ENCODE data around the gene CEACAM6.
A peak's percentile ranks its signal among the peaks of the same experiment; 100 is the strongest.

The CEACAM6 gene

GRCh38 chr19:41821003-41821735 lies 65.8 kb downstream of the CEACAM6 start:
- H3K4me1 ChIP-seq (ENCODE audit: control extremely low read depth in 1 of 4, control insufficient read depth in 4 of 4, insufficient read depth in 4 of 4, low read length in 3 of 4), result peaks cover 0 to 2% (median 0%) of the 10 kb centered on the region in 4 experiments
- no peaks in the 10 kb centered on the region for H3K27me3 ChIP-seq (replicated peaks in 2 of 5; ENCODE audit: control insufficient read depth in 4 of 5, insufficient read depth in 5 of 5, low read length in 4 of 5)
- no peaks in the 10 kb centered on the region for H3K36me3 ChIP-seq (ENCODE audit: control insufficient read depth in 4 of 4, insufficient read depth in 4 of 4, low read length in 3 of 4)
- no peak overlapping the region for H3K27ac ChIP-seq (ENCODE audit: insufficient read depth in 1 of 2, low read depth in 1 of 2, low read length in 2 of 2, poor library complexity in 1 of 2, severe bottlenecking in 2 of 2)
- ChIA-PET POLR2A (interaction anchor here (0.9 to 1.0 kb wide), 2 partner anchors 11 to 28 kb away, joined by 5 read pairs; no protein-coding TSS in a partner anchor), CTCF (interaction anchor here (0.6 to 13.0 kb wide), 21 partner anchors 9 to 1702 kb away, joined by 3 to 250 read pairs (median 4); partner anchors contain the start of gene CEACAM3)
- no peaks in the 10 kb centered on the region for H3K9me3 ChIP-seq (ENCODE audit: control extremely low read depth in 1 of 5, control insufficient read depth in 4 of 5, insufficient read depth in 2 of 5, low read depth in 1 of 5, low read length in 4 of 5)
- peak; percentile 67 to 84 (median 76) for DNase-seq
- H3K4me3 ChIP-seq (ENCODE audit: control insufficient read depth in 1 of 7, extremely low read depth in 1 of 7, insufficient read depth in 4 of 7, low read depth in 2 of 7, low read length in 6 of 7), result no peak overlapping the region
- 94% methylated on average over 2 of the region's 12 CpGs for WGBS (ENCODE audit: insufficient coverage)

Measured in common myeloid progenitor, CD34-positive (primary cell).